EL (cell line): ENCODE data around the gene SLC4A2.

Source experiments
- DNase-seq: peaks from one replicate; pipeline ENCODE4 v3.0.0-alpha.2; 2016

SLC4A2 gene

DNA sequence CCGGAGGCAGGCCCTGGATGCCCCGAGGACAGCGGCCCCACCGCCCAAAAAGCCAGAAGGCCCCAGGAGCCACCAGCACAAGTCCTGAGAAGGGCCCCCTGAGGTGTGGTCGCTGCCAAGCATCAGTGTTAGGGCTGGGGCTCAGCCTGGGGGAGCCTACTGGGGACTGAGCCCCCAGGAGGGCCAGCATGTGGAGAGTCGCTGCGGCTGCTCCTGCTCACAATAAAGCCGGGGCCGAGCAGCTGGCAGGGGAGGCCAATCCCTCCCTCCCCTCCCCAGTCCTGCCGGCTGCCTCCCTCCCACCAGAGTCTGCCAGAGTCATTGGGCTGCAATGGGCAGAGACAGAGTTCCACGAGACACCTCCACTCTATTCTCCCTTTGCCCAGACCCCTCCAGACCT lies 14.1 kb upstream of the SLC4A2 start:
- no peak for DNase-seq

GRCh38 chr7:151045967-151046366 lies 13.4 kb upstream of the SLC4A2 start:
- no peak for DNase-seq

GRCh38 chr7:151046603-151047573 lies 12.5 kb upstream of the SLC4A2 start:
- DNase-seq: peak; percentile 78

- DNase-seq: no peak
Measured at GRCh38 chr7:151047976-151048815, 11.2 kb upstream of the SLC4A2 start, which contains the start of gene ASIC3. ASIC3 (plus strand) TSS chr7:151048531; CDS start chr7:151048886, 355 bp downstream.

- no peak for DNase-seq
Measured at GRCh38 chr7:151048911-151049463, 10.4 kb upstream of the SLC4A2 start.

DNA sequence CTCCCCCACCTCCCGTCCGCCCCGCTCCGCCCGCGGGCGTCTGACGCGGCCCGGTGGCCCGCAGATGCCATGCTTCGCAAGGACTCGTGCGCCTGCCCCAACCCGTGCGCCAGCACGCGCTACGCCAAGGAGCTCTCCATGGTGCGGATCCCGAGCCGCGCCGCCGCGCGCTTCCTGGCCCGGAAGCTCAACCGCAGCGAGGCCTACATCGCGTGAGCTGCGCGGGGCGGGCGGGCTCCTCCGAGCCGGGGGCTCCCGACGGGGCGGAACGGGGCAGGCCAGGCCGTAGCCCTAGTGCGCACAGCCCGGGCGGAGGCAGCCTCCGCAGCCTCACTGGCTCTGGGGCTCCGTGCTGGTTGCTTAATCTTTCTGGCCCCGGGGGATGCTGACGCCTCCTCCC lies 8.3 kb upstream of the SLC4A2 start:
- DNase-seq: peak; percentile 49

DNA sequence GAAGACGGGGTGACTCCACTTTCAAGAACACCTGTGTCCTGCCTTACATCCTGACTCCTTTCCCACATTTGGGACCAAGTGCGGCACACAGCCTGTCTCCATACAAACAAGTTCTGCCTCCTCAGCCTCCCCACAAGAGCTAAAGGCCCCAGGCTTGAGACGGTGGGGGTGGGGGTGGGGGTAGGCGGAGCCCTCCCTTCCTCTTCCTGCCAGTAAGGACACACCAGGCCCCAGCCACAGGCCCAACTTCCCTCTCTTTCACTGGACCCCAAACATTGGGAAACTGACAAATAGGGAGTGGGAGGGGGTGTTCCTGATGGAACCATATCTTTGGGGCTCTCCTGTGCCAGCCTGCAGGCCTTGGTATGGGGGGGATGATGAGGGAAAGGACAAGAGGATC lies 6.3 kb upstream of the SLC4A2 start:
- DNase-seq: no peak

DNA sequence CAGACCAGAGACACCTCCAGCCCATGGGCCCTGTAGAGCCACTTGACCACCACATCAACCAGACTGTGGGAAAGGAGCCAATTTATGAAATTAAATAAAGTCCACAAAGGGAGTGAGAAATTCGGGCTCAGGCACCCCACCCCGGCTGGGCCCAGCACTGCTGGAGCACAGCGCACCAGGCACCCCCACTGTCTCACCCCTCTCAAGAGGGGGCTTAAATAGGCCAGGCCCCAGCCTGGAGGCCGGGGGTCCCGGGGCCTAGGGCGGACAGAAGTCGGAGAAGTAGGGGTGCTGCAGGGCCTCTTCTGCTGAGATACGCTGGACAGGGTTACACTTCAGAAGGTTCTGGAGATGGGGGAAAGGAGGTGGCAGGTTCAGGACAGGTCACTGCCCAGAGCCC lies 5.6 kb upstream of the SLC4A2 start:
- DNase-seq: no peak

- DNase-seq: no peak
Measured at GRCh38 chr7:151056283-151056665, 3.1 kb upstream of the SLC4A2 start.

DNA sequence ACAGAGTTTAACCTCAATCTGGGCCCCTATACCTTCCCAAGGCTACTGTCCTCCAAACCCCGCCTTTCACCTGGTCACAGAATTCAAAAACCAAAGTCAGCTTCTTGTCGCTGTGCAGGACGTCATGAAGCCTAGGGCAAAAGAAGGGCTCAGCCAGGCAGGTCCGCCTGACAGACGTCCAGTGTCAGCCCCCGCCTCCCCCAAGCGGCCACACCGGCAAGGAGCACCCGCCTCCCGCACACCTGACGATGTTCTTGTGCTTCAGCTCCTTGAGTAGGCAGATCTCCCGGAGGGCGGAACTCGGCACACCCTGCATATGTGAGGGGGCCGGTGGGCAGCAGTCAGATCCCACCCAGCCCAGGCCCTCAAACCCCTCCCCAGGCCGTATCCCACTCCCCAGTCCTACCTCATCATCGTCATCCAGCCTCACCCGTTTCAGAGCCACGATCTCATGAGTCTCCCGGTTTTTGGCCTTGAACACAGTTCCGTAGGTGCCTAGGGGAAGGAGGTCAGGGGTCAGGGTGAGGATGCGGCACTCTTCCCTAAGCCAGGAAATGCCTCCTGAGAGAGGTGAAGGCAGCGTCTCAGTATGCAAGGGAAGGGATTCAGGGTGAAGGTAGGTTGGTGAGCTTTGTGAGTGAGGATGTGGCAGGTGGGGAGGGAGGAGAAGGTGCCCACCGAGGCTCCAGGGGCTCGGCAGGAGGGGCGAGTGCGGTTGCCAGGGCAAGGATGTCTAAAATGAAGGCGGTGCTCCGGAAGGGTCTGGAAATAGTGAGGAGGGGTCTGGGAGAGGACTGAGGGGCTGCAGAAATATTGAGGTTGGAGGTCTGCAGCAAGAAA lies 2.5 kb upstream of the SLC4A2 start:
- DNase-seq: no peak

DNA sequence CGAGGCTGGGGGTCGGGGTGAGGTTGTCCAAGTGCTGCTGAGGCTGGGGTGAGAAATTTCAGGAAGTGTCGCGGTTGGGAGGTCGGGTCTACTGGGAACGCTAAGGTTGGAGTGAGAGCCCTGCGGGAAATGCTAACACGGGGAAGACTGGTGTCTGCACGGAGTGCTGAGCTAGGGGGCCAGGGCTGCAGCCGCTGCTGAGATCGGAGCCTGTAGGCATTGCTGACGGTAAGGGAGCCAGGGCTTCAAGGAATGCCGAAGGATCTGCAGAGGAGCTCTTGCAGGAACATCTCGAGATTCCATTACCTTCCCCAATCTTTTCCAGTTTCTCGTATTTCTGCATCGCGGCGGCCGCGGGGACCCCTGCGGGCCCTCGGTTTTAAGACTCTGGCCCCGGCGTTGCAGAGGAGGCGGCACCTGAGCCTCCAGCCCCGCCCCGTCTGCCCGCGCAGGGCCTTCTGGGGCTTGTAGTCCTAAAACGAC lies 1.8 kb upstream of the SLC4A2 start, which contains the start of gene CDK5:
TSS of gene CDK5 (minus strand) at position 392 of the 483 bp plus-strand sequence. CDS start at position 343, 49 bp downstream.
- no peak for DNase-seq

DNA sequence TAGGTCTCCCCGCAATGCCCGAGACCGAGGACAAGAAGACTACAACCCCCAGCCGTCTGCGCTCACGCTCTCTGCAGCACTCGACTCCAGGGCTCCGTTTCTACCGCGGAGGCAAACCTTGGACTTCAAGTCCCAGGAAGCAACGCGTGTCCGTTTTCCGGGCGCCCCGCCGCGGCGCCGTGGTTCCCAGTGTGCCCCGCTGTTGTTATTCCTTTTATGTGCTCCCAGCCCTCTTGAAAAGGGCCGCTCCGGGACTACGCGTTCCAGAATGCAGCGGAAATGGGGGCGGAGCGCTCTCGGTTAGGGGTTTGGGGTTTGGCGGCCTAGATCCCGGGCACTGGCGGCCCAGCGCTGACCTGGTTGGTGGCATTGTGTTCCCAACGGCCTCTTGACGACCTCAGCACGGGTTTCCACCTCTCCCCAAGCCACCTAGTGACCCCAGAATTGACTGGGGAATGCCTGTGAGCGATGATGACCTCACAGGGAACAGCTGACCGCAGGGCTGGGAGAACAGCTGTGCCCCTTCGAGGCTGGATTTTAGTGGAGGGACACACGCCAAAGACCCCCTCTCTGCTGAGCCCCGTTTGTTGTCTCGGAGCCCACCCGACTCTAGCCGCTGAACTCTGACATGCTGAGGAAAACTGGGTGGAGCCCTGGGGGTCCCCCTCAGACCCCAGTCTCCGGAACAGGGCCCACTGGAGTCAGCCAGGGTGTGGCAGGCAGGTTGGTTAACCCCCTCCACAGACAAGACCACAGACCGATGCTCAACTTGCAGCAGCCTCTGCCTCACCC lies 1.2 kb upstream of the SLC4A2 start:
- peak; percentile 99 for DNase-seq

GRCh38 chr7:151058781-151059366 lies 515 bp upstream of the SLC4A2 start:
- no peak for DNase-seq

DNA sequence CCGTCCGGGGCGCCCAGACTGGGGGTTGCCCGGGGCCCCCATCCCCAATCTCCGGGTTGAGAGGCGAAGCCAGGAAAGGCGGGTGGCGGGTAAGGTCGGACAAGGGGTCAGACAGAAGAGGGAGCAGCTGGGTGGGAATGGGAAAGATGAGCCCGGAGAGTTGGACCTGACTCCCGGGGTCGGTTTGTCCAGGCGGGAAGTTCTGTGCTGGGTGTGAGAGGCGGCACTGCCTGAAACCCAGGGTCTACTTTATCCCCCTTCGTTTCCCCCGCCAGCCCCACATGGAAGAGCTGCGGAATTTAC lies 675 bp downstream of the SLC4A2 start:
- DNase-seq: no peak

DNA sequence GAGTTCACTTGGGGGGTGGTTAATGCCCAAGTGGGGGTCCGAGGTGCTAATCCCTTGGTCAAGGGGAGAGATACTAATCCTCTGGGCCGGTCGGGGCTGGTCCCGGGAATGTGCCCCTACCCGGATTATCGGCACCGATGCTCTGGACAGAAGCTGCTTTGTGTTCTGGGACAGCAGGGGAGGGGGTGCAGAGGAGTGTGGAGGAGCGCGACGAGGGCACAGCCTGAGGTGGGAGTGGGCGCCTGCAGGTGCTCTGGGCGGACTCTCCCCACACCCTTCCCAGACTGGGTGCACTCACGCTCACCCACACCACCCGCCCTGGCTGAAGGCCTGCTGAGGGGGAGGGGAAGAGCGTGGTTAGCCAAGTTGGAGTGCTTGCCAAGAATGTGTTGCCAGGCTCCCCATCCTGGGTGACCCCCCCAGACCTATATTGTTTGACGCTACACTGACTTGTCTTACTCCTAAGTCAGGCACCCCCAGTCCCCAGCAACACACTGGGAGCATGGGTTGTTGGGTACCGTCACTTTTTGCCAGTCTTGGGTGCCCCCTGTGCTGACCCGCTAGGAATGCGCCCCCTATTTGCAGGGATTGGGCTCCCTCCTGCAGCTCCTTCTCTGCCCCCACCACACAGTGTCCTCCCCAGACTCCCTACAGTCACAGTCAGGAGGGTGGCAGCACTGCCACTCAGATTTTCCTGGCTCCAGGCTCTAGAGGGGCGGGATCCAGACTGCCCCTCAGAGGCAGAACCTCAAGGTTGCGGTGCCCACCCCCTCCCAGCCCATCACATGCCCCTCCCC lies 1.2 kb downstream of the SLC4A2 start:
- peak; percentile 60 for DNase-seq

- DNase-seq: no peak
Measured at GRCh38 chr7:151061213-151062110, 2.1 kb downstream of the SLC4A2 start.

GRCh38 chr7:151062111-151062398 lies 2.7 kb downstream of the SLC4A2 start:
- DNase-seq: no peak

DNA sequence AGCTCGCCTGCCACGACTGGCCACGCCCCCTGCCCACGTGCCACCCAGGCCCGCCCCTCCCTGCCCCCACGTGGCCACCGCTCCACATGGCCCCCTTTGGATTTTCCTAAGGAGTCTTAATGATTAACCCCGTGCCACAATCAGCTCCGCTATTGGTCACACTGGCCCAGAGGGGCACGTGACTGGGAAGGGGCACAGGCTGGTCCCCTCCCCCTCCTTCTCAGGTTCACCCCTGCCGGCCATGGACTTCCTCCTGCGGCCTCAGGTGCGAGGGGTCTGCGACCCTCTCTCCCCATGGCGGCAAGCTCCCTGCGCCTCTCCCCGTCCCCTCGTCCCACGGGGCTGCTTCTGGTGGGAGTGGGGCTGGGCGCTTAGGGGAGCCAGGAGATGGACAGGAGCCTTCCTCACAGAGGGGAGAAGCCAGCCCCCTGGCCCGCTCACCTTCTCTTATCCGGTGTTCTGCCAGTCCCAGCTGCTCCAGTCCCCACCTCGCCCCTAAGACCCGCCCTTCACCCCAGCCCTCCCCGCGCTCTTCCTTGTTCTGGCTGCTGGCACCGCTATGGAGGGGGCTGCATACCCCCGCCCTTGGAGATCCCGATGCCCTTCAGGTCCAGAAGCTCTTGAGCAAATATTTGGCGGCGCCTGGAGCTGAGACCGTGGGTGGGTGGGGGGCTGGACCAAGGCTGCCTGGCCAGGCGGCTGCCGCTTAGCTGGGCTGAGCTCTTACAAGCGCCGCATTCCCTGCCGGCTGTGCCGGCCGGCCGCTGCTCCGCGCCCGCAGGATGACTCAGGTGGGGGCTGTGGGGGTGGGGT lies 3.2 kb downstream of the SLC4A2 start:
- peak; percentile 66 for DNase-seq

- DNase-seq: peak; percentile 51
Measured at GRCh38 chr7:151063212-151063561, 3.8 kb downstream of the SLC4A2 start.
